Esophagus (tissue), 2 donors: ENCODE data around the gene CACNA1H. TPM values are rescaled to one million over a fixed set of nuclear protein-coding genes. Genes with fewer than 3 reads are reported as not detected.

Experiments used
- H3K27ac ChIP-seq, 2 donors: one replicate each; pipeline ENCODE4 v1.5.1; 2013; ENCODE audit warnings: low read depth in 2 of 2, mild to moderate bottlenecking in 2 of 2, inconsistent platforms in 1 of 2, low read length in 1 of 2, moderate library complexity in 1 of 2
- H3K27me3 ChIP-seq, 2 donors: one replicate each; pipeline ENCODE4 v1.6.1; 2013; ENCODE audit warnings: low read length in 2 of 2, control low read depth in 1 of 2, mild to moderate bottlenecking in 1 of 2; ENCODE audit not compliant: insufficient read depth in 2 of 2, control insufficient read depth in 1 of 2
- H3K36me3 ChIP-seq, 2 donors: one replicate each; pipeline ENCODE4 v1.6.1; 2013; ENCODE audit warnings: low read length in 1 of 2; ENCODE audit not compliant: control insufficient read depth in 2 of 2, insufficient read depth in 2 of 2
- H3K4me1 ChIP-seq, 2 donors: one replicate each; pipeline ENCODE4 v1.6.1; 2013; ENCODE audit warnings: low read length in 1 of 2; ENCODE audit not compliant: control insufficient read depth in 2 of 2, insufficient read depth in 2 of 2
- H3K4me3 ChIP-seq, 2 donors: one replicate each; pipeline ENCODE4 v1.5.1; 2013; ENCODE audit warnings: low read length in 2 of 2, mild to moderate bottlenecking in 2 of 2, low read depth in 1 of 2, moderate library complexity in 1 of 2
- H3K9me3 ChIP-seq, 2 donors: one replicate each; pipeline ENCODE4 v1.6.1; 2013; ENCODE audit warnings: mild to moderate bottlenecking in 2 of 2, low read depth in 1 of 2, low read length in 1 of 2, moderate library complexity in 1 of 2; ENCODE audit not compliant: control insufficient read depth in 2 of 2, insufficient read depth in 1 of 2
- WGBS, 2 donors: extraction: QIAGEN DNeasy Blood & Tissue Kit; methylation state at CpG; one replicate each; pipeline ENCODE4 v1.1.7; 2013; 5-methylcytosine and 5-hydroxymethylcytosine counted together
- polyA plus RNA-seq, 2 donors: library from polyadenylated mRNA; stranded (reverse); fragments of 200-250 nt; gene quantifications; one replicate each; pipeline ENCODE4 v1.2.3, GENCODE V29; 2013
- donor health status: healthy with polysubstance abuse.
- donor health status: Bipolar disorder and iron deficiency.

The CACNA1H gene
- polyA plus RNA-seq, 2 donors = 6.4 to 6.5 TPM

DNA sequence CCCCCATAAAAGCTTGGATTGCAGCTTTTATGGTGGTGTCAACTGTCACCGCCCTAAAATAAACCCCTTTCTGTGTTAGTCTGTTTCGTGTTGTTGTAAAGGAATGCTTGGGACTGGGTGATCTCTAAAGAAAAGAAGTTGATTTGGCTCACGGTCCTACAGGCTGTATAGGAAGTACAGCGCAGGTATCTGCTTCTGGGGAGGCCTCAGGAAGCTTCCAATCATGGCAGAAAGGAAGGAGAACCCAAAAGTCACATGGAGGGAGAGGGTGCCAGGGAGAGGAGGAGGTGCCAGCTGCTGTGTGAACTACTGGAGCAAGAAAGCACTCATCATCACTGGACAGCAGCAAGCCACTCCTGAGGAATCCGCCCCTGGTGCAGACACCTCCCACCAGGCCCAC lies 5.9 kb upstream of the CACNA1H start:
- Histone ChIP-seq H3K9me3 (peaks cover 0 to 11% of the 10 kb centered on the region in 2 donors), H3K27ac (no peak overlapping the region), H3K4me1 (no peaks in the 10 kb centered on the region), H3K4me3 (no peak overlapping the region), H3K36me3 (no peaks in the 10 kb centered on the region), H3K27me3 (no peaks in the 10 kb centered on the region)
- WGBS, 2 donors = 91% methylated on average over 5 of the region's 5 CpGs

DNA sequence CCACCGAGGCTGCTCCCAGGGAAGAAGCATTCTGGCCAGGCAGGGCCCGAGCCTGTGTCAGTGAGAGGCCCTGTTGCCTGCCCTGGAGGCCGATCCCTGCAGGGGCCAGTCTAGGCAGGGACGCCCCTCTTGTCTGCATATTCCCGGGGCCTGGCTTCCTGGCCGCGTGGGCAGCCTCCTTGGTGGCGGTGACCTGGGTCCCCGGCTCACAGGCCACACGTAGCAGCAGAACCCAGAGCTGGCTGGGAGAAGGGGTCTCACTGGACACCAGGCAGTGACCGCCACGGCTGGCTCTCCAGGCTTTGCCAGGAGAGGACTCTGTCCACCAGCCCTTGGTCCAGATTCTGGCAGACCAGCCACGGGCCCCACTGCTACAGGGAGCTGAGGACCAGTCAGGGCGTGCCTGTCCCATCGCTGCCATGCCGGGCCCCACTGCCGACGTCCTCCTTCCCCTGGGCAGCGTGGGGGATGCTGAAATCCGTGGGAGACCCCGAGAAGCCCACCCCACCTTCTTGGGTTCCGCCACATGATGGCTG lies 3.7 kb upstream of the CACNA1H start:
- H3K36me3 ChIP-seq = no peaks in the 10 kb centered on the region
- H3K4me3 ChIP-seq = no peak overlapping the region
- WGBS, 2 donors = 76 to 81% methylated on average over 20 to 22 of the region's 22 CpGs
- no peak overlapping the region for H3K27ac ChIP-seq
- peaks cover 0 to 11% of the 10 kb centered on the region in 2 donors for H3K27me3 ChIP-seq
- peaks cover 3 to 5% of the 10 kb centered on the region in 2 donors for H3K4me1 ChIP-seq
- H3K9me3 ChIP-seq = peaks cover 0 to 9% of the 10 kb centered on the region in 2 donors

DNA sequence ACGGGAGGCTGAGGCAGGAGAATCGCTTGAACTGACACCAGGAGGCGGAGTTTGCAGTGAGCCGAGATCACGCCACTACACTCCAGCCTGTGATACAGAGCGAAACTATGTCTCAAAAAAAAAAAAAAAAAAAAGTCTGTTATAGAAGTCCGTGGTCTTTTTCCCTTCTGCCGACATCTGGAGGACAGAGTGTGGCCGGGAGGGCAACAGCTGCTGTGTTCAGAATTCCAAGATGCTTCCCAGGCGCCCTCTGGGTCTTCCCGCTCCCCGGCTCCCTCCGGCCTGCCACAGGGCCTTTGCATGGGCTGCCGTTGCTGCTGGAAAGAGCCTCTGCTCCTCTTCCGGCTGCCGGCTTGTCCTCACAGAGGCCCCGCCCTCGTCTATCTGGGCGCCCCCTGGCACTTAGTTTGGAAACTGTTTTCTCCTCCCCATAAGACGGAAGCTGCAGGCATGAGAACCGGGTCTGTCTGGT lies 2.4 kb upstream of the CACNA1H start:
- H3K36me3 ChIP-seq = no peaks in the 10 kb centered on the region
- no peak overlapping the region for H3K27ac ChIP-seq
- peaks cover 3 to 5% of the 10 kb centered on the region in 2 donors for H3K4me1 ChIP-seq
- 50 to 51% methylated on average over 21 of the region's 21 CpGs for WGBS, 2 donors
- no peak overlapping the region for H3K4me3 ChIP-seq
- peaks cover 0 to 21% of the 10 kb centered on the region in 2 donors for H3K27me3 ChIP-seq
- H3K9me3 ChIP-seq = peaks cover 0 to 9% of the 10 kb centered on the region in 2 donors

- no peaks in the 10 kb centered on the region for H3K36me3 ChIP-seq
These were observed 1.3 kb upstream of the CACNA1H start for GRCh38 chr16:1151424-1152122.

DNA sequence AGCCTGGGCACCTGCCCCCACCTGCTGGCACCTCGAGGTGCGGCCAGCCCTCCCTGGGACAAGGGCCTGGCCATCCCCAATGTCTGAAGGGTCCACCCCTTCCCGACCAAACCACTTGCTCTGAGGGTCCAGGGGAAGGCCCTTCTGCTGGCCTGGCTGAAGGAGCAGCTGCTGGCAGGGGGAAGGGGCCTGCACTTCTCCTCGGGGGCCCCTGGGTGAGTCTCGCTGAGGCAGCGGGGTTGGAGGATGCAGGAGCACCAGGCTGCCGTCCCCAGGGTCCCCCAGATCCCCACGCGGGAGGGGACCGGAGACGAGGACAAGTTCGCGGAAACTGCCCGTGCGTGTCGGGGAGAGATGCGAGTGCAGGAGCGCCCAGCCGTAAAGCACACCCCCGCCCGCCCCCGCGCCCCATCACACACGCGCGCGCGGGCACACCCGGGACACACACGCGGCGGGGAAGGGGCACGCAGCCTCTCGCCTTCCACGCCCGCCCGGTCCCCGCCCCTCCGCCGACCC lies 725 bp upstream of the CACNA1H start:
- H3K27me3 ChIP-seq = peaks cover 0 to 23% of the 10 kb centered on the region in 2 donors
- no peak overlapping the region for H3K27ac ChIP-seq
- 2 to 12% methylated on average over 20 to 40 of the region's 40 CpGs for WGBS, 2 donors
- H3K36me3 ChIP-seq = no peaks in the 10 kb centered on the region
- H3K4me1 ChIP-seq = peaks cover 3 to 5% of the 10 kb centered on the region in 2 donors
- peaks cover 0 to 6% of the 10 kb centered on the region in 2 donors for H3K9me3 ChIP-seq
- peak overlapping the region; percentile 13 to 31 for H3K4me3 ChIP-seq

More at GRCh38 chr16:1151424-1152122, 1.3 kb upstream of the CACNA1H start:
- Histone ChIP-seq H3K4me1 (peaks cover 3 to 5% of the 10 kb centered on the region in 2 donors), H3K4me3 (no peak overlapping the region), H3K27ac (no peak overlapping the region), H3K9me3 (peaks cover 0 to 9% of the 10 kb centered on the region in 2 donors), H3K27me3 (peaks cover 0 to 23% of the 10 kb centered on the region in 2 donors)
- WGBS, 2 donors = 52 to 54% methylated on average over 18 of the region's 18 CpGs

DNA sequence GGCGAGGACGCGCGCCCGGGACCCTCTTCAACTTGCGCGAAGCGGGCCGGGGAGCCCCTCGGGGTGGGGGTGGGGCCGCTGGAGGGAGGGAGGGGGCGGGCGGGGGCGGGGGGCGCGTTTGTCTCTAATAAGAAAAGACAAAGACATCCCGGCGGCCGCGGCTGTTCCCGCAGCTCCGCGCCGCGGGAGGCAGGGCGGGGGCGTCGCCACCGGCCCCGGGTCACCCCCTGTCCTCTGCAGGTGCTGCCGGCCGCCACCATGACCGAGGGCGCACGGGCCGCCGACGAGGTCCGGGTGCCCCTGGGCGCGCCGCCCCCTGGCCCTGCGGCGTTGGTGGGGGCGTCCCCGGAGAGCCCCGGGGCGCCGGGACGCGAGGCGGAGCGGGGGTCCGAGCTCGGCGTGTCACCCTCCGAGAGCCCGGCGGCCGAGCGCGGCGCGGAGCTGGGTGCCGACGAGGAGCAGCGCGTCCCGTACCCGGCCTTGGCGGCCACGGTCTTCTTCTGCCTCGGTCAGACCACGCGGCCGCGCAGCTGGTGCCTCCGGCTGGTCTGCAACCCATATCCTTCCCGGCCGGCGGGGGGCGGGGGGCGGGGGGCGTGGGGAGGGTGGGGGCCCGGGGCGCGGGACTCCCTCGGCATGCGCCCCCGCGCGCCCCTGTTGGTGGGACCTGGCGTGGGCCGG lies 714 bp downstream of the CACNA1H start:
- Histone ChIP-seq H3K4me3 (peak overlapping the region; percentile 40 to 43), H3K27me3 (peaks cover 0 to 26% of the 10 kb centered on the region in 2 donors), H3K9me3 (peaks cover 0 to 6% of the 10 kb centered on the region in 2 donors), H3K36me3 (no peaks in the 10 kb centered on the region), H3K4me1 (peaks cover 3 to 5% of the 10 kb centered on the region in 2 donors), H3K27ac (peak overlapping the region; percentile 74 to 79)
- WGBS, 2 donors = 2 to 3% methylated on average over 71 to 92 of the region's 94 CpGs

GRCh38 chr16:1154291-1154886 lies 1.5 kb downstream of the CACNA1H start:
- Histone ChIP-seq H3K4me3 (peak overlapping the region; percentile 23 to 40), H3K36me3 (no peaks in the 10 kb centered on the region), H3K4me1 (peaks cover 3 to 5% of the 10 kb centered on the region in 2 donors), H3K27ac (peak overlapping the region; percentile 74 to 79), H3K9me3 (peaks cover 0 to 6% of the 10 kb centered on the region in 2 donors), H3K27me3 (peaks cover 0 to 26% of the 10 kb centered on the region in 2 donors)
- 21 to 24% methylated on average over 30 to 31 of the region's 31 CpGs for WGBS, 2 donors

- Histone ChIP-seq H3K36me3 (no peaks in the 10 kb centered on the region), H3K4me3 (no peak overlapping the region), H3K9me3 (peaks cover 0 to 4% of the 10 kb centered on the region in 2 donors), H3K4me1 (peaks cover 3 to 5% of the 10 kb centered on the region in 2 donors), H3K27me3 (peaks cover 0 to 26% of the 10 kb centered on the region in 2 donors), H3K27ac (peak overlapping the region; percentile 74 to 79)
- 40 to 48% methylated on average over 23 of the region's 23 CpGs for WGBS, 2 donors
These were observed 2.0 kb downstream of the CACNA1H start for GRCh38 chr16:1154887-1155331.
